ENCODE measurements around the gene PANK2.
A peak's percentile ranks its signal among the peaks of the same experiment; 100 is the strongest.
"Not testable (repeated sequence)": the region's sequence is repeated elsewhere in the genome, so short reads cannot be mapped to it uniquely, and the experiment has no call there.

The PANK2 gene

DNA sequence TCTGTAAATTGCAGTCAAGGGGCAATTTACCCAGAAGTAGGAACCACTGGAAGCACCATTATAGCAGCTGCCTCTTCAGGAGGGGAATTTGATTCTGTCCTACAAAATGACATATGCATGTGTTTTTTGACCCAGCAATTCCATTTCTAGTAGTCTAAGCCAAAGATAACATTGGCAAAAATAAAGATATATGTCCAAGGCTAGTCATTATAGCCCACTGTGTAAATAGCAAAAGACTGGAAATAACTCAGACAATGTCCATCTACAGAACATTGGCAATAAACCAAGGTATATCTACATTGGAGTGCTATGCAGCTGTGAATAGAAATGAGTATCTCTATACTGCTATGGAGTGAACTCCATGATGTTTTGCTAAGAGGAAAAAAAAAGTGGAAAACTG, 12.5 kb upstream of the PANK2 start:
- no peak for DNase-seq (ENCODE audit: low read depth)
- H3K4me3 ChIP-seq (ENCODE audit: control insufficient read depth, low read depth, low read length) = no peak overlapping the region
- TF ChIP-seq, protein P1, sequence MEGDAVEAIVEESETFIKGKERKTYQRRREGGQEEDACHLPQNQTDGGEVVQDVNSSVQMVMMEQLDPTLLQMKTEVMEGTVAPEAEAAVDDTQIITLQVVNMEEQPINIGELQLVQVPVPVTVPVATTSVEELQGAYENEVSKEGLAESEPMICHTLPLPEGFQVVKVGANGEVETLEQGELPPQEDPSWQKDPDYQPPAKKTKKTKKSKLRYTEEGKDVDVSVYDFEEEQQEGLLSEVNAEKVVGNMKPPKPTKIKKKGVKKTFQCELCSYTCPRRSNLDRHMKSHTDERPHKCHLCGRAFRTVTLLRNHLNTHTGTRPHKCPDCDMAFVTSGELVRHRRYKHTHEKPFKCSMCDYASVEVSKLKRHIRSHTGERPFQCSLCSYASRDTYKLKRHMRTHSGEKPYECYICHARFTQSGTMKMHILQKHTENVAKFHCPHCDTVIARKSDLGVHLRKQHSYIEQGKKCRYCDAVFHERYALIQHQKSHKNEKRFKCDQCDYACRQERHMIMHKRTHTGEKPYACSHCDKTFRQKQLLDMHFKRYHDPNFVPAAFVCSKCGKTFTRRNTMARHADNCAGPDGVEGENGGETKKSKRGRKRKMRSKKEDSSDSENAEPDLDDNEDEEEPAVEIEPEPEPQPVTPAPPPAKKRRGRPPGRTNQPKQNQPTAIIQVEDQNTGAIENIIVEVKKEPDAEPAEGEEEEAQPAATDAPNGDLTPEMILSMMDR (conservative IDR thresholded peaks at IDR 0.05; ENCODE audit: control insufficient read depth, insufficient read depth, low read depth, low read length) = no peak

DNA sequence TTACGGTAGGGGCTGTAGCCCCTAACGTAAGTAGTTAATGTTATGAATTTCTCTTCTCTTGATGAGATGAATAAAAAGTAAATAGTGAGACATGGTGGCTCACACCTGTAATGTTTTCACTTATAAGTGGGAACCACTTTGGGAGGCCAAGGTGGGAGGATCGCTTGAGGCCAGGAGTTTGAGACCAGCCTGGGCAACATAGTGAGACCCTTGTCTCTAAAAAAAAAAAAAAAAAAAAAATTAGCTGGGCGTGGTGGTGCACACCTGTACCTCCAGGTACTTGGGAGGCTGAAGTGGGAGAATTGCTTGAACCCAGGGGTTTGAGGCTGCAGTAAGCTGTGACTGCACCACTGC, 10.3 kb upstream of the PANK2 start:
- H3K4me3 ChIP-seq (ENCODE audit: control insufficient read depth, low read depth, low read length); DNase-seq (ENCODE audit: low read depth): not testable (repeated sequence)

DNA sequence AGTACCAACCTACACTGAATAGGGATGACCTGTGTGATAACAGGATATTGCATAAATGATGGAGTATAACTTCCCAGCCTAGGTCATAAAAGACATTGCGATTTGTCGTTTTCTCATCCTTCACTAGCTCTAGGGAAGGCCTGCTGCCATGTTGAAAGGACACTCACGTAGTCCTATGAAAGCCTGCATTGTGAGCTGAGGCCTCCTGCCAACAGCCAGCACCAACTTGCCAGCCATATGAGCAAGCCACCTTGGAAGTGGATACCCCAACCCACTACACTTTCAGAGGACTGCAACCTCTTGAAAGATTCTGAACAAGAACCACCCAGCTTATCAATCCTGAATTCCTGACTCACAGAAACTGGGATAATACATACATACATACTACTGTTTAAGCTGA, 3.5 kb upstream of the PANK2 start:
- TF ChIP-seq, protein P1 (conservative IDR thresholded peaks at IDR 0.05; ENCODE audit: control insufficient read depth, insufficient read depth, low read depth, low read length) = no peak
- DNase-seq (ENCODE audit: low read depth) = no peak

DNA sequence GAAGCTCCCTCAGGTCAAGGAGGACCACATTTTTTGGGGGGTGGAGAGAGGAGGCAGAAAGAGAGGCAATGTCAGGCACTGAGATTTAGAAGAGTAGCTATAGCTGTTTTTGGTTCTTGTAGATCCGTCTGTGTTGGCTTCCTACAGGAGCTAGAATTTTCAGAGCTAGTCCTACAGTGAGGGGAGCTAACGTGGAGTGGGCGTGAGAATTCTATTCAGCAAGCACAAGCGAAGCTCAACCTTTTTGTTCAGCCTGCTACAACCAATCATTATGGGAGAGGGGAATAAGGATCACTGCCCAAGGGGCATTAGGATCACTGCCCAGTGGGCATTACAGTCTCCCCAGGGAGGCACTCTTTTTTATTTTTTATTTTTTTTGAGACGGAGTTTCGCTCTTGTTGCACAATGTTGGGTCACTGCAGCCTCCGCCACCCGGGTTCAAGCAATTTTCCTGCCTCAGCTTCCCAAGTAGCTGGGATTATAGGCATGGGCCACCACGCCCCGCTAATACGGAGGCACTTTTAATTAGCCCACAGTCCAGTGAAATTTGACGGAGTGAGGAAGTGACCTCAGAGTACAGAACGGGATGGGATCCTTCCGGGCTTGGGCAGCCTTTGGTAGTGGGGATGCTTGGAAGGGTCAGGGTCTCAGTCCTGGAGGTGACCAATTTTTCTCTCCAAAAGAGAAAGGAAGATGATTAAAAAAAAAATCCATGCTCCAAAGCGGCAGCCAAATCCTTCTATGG, 1.1 kb upstream of the PANK2 start:
- peak overlapping the region; percentile 83 for H3K4me3 ChIP-seq (ENCODE audit: control insufficient read depth, low read depth, low read length)
- TF ChIP-seq, protein P1 (conservative IDR thresholded peaks at IDR 0.05; ENCODE audit: control insufficient read depth, insufficient read depth, low read depth, low read length) = no peak
- DNase-seq (ENCODE audit: low read depth) = peak; percentile 51

More for the DNA sequence above, 3.5 kb upstream of the PANK2 start:
- H3K4me3 ChIP-seq (ENCODE audit: control insufficient read depth, low read depth, low read length) = no peak overlapping the region

DNA sequence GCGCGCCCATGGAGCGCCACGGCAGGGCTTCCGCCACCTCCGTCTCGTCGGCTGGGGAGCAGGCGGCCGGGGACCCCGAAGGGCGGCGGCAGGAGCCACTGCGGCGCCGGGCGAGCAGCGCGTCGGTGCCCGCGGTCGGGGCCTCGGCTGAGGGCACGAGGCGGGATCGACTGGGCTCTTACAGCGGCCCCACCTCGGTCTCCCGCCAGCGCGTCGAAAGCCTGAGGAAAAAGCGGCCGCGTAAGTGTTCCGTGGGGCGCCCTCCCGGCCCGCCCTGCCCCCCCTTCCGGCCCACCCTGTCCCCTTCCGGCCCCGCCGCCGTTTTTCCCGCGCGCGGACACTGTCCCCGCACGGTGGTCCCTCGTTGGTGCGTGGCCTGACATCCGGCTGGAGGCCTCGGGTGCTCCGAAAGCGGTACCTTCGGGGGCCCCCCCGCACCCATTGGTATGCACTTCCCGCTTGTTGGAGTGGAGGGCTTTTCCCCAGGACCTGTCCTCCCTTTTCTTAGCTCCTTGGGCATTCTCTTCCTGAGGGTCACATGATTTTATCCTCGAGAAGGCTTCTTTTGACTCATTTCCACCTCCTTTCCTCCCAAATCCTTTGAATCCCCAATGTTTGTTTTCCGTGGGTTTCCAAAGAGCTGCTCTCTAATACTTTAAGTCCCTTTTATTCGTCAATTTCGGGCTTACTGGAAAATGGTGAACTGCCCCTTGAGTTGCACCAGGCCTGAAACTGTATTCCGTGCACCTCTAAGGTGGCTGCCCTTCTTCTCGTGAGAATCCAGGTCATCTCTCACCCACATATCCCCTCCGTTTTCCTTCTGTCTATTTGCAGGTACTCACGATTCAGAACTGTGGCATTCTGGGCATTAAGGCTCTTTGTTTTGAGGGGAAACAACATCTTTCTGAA, 556 bp downstream of the PANK2 start:
- H3K4me3 ChIP-seq (ENCODE audit: control insufficient read depth, low read depth, low read length) = peak overlapping the region; percentile 83
- DNase-seq (ENCODE audit: low read depth) = no peak
- TF ChIP-seq, protein P1 (conservative IDR thresholded peaks at IDR 0.05; ENCODE audit: control insufficient read depth, insufficient read depth, low read depth, low read length) = no peak

DNA sequence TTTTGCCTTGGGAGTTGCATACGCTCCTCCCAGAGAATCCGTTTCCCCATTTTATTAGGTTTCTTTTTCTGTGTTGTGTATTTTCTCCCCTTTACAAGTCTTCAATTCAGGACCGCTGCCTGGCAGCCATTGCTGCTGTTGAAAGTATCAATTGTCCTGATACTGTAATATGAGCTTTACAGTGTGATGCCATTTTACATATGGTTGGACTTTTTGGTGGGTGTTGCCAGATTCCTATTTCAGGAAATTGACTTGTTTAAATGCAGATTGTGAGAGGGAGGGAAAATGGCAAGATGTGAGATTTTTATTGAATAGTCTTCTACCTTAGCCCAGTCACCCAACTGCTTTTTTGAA, 1.2 kb downstream of the PANK2 start:
- peak overlapping the region; percentile 83 for H3K4me3 ChIP-seq (ENCODE audit: control insufficient read depth, low read depth, low read length)
- DNase-seq (ENCODE audit: low read depth) = peak; percentile 57
- TF ChIP-seq, protein P1 (conservative IDR thresholded peaks at IDR 0.05; ENCODE audit: control insufficient read depth, insufficient read depth, low read depth, low read length) = no peak
